MM.1S (cell line): Measurements from ENCODE around the gene ERICH3.

ENCODE experiments used
- DNase-seq: peaks from one replicate; pipeline ENCODE4 v3.0.0-alpha.2; 2015
- H2AFZ ChIP-seq: fragments of 300-600 bp; sonication (generic); 2 replicates; pipeline ENCODE4 v1.6.0; 2016; ENCODE audit warnings: antibody characterized with exemption, low read length
- H3F3A ChIP-seq: fragments of 300-600 bp; sonication (generic); 2 replicates; pipeline ENCODE4 v1.6.1; 2016; ENCODE audit warnings: mild to moderate bottlenecking, antibody characterized with exemption, low read length, moderate library complexity, mixed read lengths; ENCODE audit not compliant: insufficient read depth
- H3K27ac ChIP-seq: fragments of 300-600 bp; sonication (generic); 2 replicates; pipeline ENCODE4 v1.5.1; 2016; ENCODE audit warnings: mild to moderate bottlenecking, low read length
- H3K27me3 ChIP-seq: fragments of 300-600 bp; sonication (generic); replicated peaks from 2 replicates; pipeline ENCODE4 v1.6.0; 2016; ENCODE audit warnings: low read length; ENCODE audit not compliant: insufficient read depth
- H3K36me3 ChIP-seq: fragments of 300-600 bp; sonication (generic); replicated peaks from 2 replicates; pipeline ENCODE4 v1.6.1; 2016; ENCODE audit warnings: mild to moderate bottlenecking, low read length, mixed read lengths; ENCODE audit not compliant: insufficient read depth
- H3K4me1 ChIP-seq: fragments of 300-600 bp; sonication (generic); 2 replicates; pipeline ENCODE4 v1.6.1; 2016; ENCODE audit warnings: low read length, mixed read lengths
- H3K4me2 ChIP-seq: fragments of 300-600 bp; sonication (generic); 2 replicates; pipeline ENCODE4 v1.6.0; 2016; ENCODE audit warnings: low read depth, low read length
- H3K4me3 ChIP-seq: fragments of 300-600 bp; sonication (generic); 2 replicates; pipeline ENCODE4 v1.5.1; 2016; ENCODE audit warnings: low read length, mixed read lengths
- H3K79me2 ChIP-seq: fragments of 300-600 bp; sonication (generic); 2 replicates; pipeline ENCODE4 v1.6.1; 2016; ENCODE audit warnings: mixed run types, low read length, mixed read lengths
- H3K9ac ChIP-seq: fragments of 300-600 bp; sonication (generic); 2 replicates; pipeline ENCODE4 v1.6.1; 2016; ENCODE audit warnings: low read length, mixed read lengths
- H3K9me2 ChIP-seq: fragments of 300-600 bp; sonication (generic); replicated peaks from 2 replicates; pipeline ENCODE4 v1.6.1; 2016; ENCODE audit warnings: mild to moderate bottlenecking, low read length, mixed read lengths; ENCODE audit not compliant: insufficient read depth
- H3K9me3 ChIP-seq: fragments of 300-600 bp; sonication (generic); replicated peaks from 2 replicates; pipeline ENCODE4 v1.6.1; 2016; ENCODE audit warnings: mild to moderate bottlenecking, low read length, mixed read lengths; ENCODE audit not compliant: insufficient read depth
- H4K20me1 ChIP-seq: fragments of 300-600 bp; sonication (generic); 2 replicates; pipeline ENCODE4 v1.6.1; 2016; ENCODE audit warnings: mild to moderate bottlenecking, low read length, moderate library complexity, mixed read lengths; ENCODE audit not compliant: insufficient read depth
- EZH2 ChIP-seq: fragments of 300-600 bp; sonication (generic); optimal IDR thresholded peaks from 2 replicates; pipeline ENCODE3; 2017; ENCODE audit warnings: low read depth, mild to moderate bottlenecking, antibody characterized with exemption, low read length, mixed read lengths
- EZH2phosphoT487 ChIP-seq: fragments of 300-600 bp; sonication (generic); IDR thresholded peaks from 2 replicates; pipeline ENCODE4 v1.6.1; 2018; ENCODE audit warnings: antibody characterized with exemption, low read length
- TF ChIP-seq, protein P1 (sequence below): fragments of 300-600 bp; sonication (generic); IDR thresholded peaks from 2 replicates; pipeline ENCODE4 v1.5.1; 2016; ENCODE audit warnings: antibody characterized with exemption, low read length, mixed read lengths

Gene ERICH3

DNA sequence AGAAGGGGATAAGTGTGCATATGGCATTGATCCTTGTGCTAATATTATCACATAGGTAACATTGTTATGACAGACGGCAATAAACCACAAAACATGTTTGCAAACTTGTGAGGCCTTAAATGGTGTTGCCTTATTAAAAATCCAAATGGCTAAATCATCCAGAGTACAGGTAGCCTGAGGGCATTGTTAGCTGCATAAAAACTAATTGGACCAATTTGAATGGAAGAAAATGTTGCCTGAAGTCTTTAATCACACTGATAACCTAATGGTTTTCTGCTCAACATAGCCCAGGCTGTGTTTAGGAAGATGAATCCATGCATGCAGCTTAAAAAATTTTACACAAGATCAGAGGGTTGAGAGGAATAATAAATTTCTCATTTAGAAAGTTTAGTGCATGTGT, 141.8 kb downstream of the ERICH3 start:
- H3K9me3 ChIP-seq = no peaks in the 10 kb centered on the region
- no peak for DNase-seq
- H4K20me1 ChIP-seq = no peaks in the 10 kb centered on the region

DNA sequence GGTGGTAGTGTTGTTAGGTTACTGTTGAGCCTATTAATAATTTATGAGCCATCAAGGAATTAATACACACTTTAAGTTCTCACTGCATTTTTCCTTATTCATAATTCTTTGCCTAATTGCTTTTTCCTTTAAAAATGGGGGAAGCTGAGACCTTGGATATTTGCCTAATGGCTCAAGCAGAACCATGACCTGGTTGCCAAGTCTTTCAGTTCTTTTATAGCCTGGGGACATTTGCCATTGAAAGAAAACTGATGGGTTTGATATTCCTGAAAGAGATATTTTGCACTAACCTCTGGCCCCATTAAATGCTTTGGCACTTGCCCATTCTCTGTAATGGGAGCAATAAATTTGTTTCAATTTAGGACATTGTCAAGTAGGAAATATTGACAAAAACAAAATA, 142.7 kb downstream of the ERICH3 start:
- no peaks in the 10 kb centered on the region for H3F3A ChIP-seq
- H3K4me2 ChIP-seq = no peak overlapping the region
- no peak overlapping the region for H3K4me3 ChIP-seq
- H3K9ac ChIP-seq = no peak overlapping the region
- no peaks in the 10 kb centered on the region for H4K20me1 ChIP-seq
- TF ChIP-seq EZH2phosphoT487 (no peak), EZH2 (no peak)
- TF ChIP-seq, protein P1, sequence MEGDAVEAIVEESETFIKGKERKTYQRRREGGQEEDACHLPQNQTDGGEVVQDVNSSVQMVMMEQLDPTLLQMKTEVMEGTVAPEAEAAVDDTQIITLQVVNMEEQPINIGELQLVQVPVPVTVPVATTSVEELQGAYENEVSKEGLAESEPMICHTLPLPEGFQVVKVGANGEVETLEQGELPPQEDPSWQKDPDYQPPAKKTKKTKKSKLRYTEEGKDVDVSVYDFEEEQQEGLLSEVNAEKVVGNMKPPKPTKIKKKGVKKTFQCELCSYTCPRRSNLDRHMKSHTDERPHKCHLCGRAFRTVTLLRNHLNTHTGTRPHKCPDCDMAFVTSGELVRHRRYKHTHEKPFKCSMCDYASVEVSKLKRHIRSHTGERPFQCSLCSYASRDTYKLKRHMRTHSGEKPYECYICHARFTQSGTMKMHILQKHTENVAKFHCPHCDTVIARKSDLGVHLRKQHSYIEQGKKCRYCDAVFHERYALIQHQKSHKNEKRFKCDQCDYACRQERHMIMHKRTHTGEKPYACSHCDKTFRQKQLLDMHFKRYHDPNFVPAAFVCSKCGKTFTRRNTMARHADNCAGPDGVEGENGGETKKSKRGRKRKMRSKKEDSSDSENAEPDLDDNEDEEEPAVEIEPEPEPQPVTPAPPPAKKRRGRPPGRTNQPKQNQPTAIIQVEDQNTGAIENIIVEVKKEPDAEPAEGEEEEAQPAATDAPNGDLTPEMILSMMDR = no peak
- H3K27ac ChIP-seq = no peak overlapping the region
- DNase-seq = no peak
- no peaks in the 10 kb centered on the region for H3K27me3 ChIP-seq
- H2AFZ ChIP-seq = no peak overlapping the region
- no peaks in the 10 kb centered on the region for H3K9me3 ChIP-seq
- H3K9me2 ChIP-seq = no peaks in the 10 kb centered on the region
- H3K79me2 ChIP-seq = no peaks in the 10 kb centered on the region
- H3K4me1 ChIP-seq = no peaks in the 10 kb centered on the region
- no peaks in the 10 kb centered on the region for H3K36me3 ChIP-seq

More for the DNA sequence above, 141.8 kb downstream of the ERICH3 start:
- Histone ChIP-seq H2AFZ (no peak overlapping the region), H3K4me2 (no peak overlapping the region), H3K4me1 (no peaks in the 10 kb centered on the region), H3K79me2 (no peaks in the 10 kb centered on the region), H3K27me3 (no peaks in the 10 kb centered on the region), H3K27ac (no peak overlapping the region), H3K9me2 (no peaks in the 10 kb centered on the region), H3K9ac (no peak overlapping the region), H3K36me3 (no peaks in the 10 kb centered on the region), H3K4me3 (no peak overlapping the region), H3F3A (no peaks in the 10 kb centered on the region)
- TF ChIP-seq, protein P1 = no peak
- TF ChIP-seq EZH2phosphoT487 (no peak), EZH2 (no peak)

DNA sequence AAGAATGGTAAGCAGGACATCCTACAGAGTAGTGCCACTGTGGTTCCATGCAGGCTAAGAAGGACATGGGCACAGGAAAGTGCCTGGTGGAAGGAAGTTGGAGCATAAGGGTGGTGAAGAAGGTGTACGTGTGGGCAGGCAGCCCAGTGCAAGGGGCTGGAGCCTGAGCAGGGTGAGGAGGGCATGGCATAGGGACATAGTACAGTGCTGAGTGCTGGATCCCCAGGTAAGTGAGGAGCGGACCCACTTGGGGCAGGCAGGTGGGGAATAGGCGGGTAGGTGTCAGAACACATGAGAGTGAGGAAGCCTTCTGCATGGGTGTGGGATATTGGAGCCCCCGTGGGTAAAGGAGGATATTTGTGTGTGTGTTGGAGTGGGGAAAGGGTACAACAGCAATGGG, 145.5 kb downstream of the ERICH3 start:
- no peak overlapping the region for H3K27ac ChIP-seq
- H3F3A ChIP-seq = no peaks in the 10 kb centered on the region
- no peaks in the 10 kb centered on the region for H3K9me3 ChIP-seq
- no peak overlapping the region for H2AFZ ChIP-seq
- H3K4me2 ChIP-seq = no peak overlapping the region
- no peak overlapping the region for H3K4me3 ChIP-seq
- H3K4me1 ChIP-seq = no peaks in the 10 kb centered on the region
- DNase-seq = no peak
- no peak overlapping the region for H3K9ac ChIP-seq
- H3K27me3 ChIP-seq = no peaks in the 10 kb centered on the region
- H3K79me2 ChIP-seq = no peaks in the 10 kb centered on the region
- H3K9me2 ChIP-seq = no peaks in the 10 kb centered on the region
- TF ChIP-seq, protein P1 = no peak
- TF ChIP-seq EZH2phosphoT487 (no peak), EZH2 (no peak)
- H4K20me1 ChIP-seq = no peaks in the 10 kb centered on the region
- H3K36me3 ChIP-seq = no peaks in the 10 kb centered on the region
